Progenitor cell of endocrine pancreas (in vitro differentiated cells): ENCODE measurements around the gene ATOX1. TPM values are rescaled to one million over a fixed set of nuclear protein-coding genes. Genes with fewer than 3 reads are reported as not detected.

Experiments
- DNase-seq: peaks from one replicate; pipeline ENCODE4 v3.0.0; 2021; ENCODE audit warnings: low spot score; ENCODE audit not compliant: unreplicated experiment
- H3K27ac Mint-ChIP-seq: 2 replicates; pipeline ENCODE4 v1.8.0; 2021; ENCODE audit warnings: mild to moderate bottlenecking, moderate library complexity, mixed read lengths
- H3K27me3 Mint-ChIP-seq: 2 replicates; pipeline ENCODE4 v1.8.0; 2021; ENCODE audit warnings: mixed read lengths
- H3K36me3 Mint-ChIP-seq: 2 replicates; pipeline ENCODE4 v1.8.0; 2022; ENCODE audit warnings: mixed read lengths; ENCODE audit not compliant: insufficient read depth
- H3K4me1 Mint-ChIP-seq: 2 replicates; pipeline ENCODE4 v1.8.0; 2021; ENCODE audit warnings: low read depth, mixed read lengths
- H3K4me3 Mint-ChIP-seq: 2 replicates; pipeline ENCODE4 v1.8.0; 2021; ENCODE audit warnings: low read depth, mild to moderate bottlenecking, moderate library complexity, mixed read lengths
- H3K9me3 Mint-ChIP-seq: 2 replicates; pipeline ENCODE4 v1.8.0; 2021; ENCODE audit warnings: low read depth, mixed read lengths
- CTCF ChIP-seq: fragments of 200-600 bp; sonication (generic); IDR thresholded peaks from one replicate; pipeline ENCODE4 v1.5.0; 2021; ENCODE audit warnings: antibody characterized with exemption, mild to moderate bottlenecking; ENCODE audit not compliant: unreplicated experiment
- total RNA-seq: library from RNA; stranded (reverse); gene quantifications from 2 replicates; pipeline ENCODE4 v1.2.1, GENCODE V29; 2021

The ATOX1 gene
- total RNA-seq, 1 donor from 2014 or later, result 108 TPM

GRCh38 chr5:151742870-151743294, 15.5 kb downstream of the ATOX1 start:
- H3K4me3 Mint-ChIP-seq, result no peak overlapping the region
- peaks cover 4% of the 10 kb centered on the region for H3K4me1 Mint-ChIP-seq
- TF ChIP-seq CTCF, result peak; percentile 75
- DNase-seq, result peak; percentile 21
- no peaks in the 10 kb centered on the region for H3K9me3 Mint-ChIP-seq
- H3K36me3 Mint-ChIP-seq, result peaks cover 11% of the 10 kb centered on the region
- H3K27ac Mint-ChIP-seq, result no peak overlapping the region
- no peaks in the 10 kb centered on the region for H3K27me3 Mint-ChIP-seq

GRCh38 chr5:151741678-151742423, 16.6 kb downstream of the ATOX1 start:
- DNase-seq, result no peak
- Mint-ChIP-seq H3K27me3 (no peaks in the 10 kb centered on the region), H3K9me3 (no peaks in the 10 kb centered on the region), H3K27ac (no peak overlapping the region), H3K4me1 (peaks cover 4% of the 10 kb centered on the region), H3K36me3 (peaks cover 11% of the 10 kb centered on the region), H3K4me3 (no peak overlapping the region)
- no peak for TF ChIP-seq CTCF

- Mint-ChIP-seq H3K27ac (no peak overlapping the region), H3K4me3 (no peak overlapping the region), H3K36me3 (peaks cover 11% of the 10 kb centered on the region)
These were observed 17.5 kb downstream of the ATOX1 start for GRCh38 chr5:151740958-151741373.

GRCh38 chr5:151740336-151740942, 18.0 kb downstream of the ATOX1 start:
- DNase-seq, result peak; percentile 34
- peaks cover 4% of the 10 kb centered on the region for H3K4me1 Mint-ChIP-seq
- peak overlapping the region; percentile 62 for H3K27ac Mint-ChIP-seq
- TF ChIP-seq CTCF, result peak; percentile 94
- peaks cover 11% of the 10 kb centered on the region for H3K36me3 Mint-ChIP-seq
- H3K9me3 Mint-ChIP-seq, result no peaks in the 10 kb centered on the region
- H3K27me3 Mint-ChIP-seq, result no peaks in the 10 kb centered on the region
- H3K4me3 Mint-ChIP-seq, result no peak overlapping the region

More at GRCh38 chr5:151740958-151741373, 17.5 kb downstream of the ATOX1 start:
- Mint-ChIP-seq H3K9me3 (no peaks in the 10 kb centered on the region), H3K27me3 (no peaks in the 10 kb centered on the region), H3K4me1 (peaks cover 4% of the 10 kb centered on the region)
- DNase-seq, result no peak
- TF ChIP-seq CTCF, result no peak

GRCh38 chr5:151739939-151740335, 18.5 kb downstream of the ATOX1 start:
- Mint-ChIP-seq H3K9me3 (no peaks in the 10 kb centered on the region), H3K4me3 (no peak overlapping the region), H3K27ac (peak overlapping the region; percentile 1), H3K4me1 (peaks cover 4% of the 10 kb centered on the region), H3K27me3 (no peaks in the 10 kb centered on the region), H3K36me3 (peaks cover 9% of the 10 kb centered on the region)
- no peak for TF ChIP-seq CTCF
- DNase-seq, result no peak
